ENCODE data around the gene PCED1B.
"Not testable (repeated sequence)": the region's sequence is repeated elsewhere in the genome, so short reads cannot be mapped to it uniquely, and the experiment has no call there.

The PCED1B gene

GRCh38 chr12:47091009-47091408 lies 11.6 kb downstream of the PCED1B start:
- no peak for DNase-seq

DNA sequence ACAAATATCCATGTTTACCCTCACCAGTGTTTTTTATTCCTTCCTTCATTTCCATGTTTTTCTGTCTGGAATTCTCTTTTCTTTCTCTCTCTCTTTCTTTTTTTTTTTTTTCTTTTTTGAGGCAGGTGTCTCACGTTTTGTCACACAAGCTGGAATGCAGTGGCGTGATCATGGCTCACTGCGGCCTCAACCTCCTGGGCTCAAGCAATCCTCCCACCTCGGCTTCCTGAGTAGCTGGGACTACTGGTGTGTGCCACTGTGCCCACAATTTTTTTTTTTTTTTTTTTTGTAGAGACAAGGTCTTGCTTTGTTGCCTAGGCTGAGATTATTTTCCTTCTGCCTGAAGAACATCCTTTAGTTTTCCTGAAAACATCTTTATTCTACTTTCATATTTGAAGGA lies 15.4 kb downstream of the PCED1B start:
- DNase-seq: no peak

- no peak for DNase-seq
These were observed 16.2 kb downstream of the PCED1B start for GRCh38 chr12:47095446-47096236.

- DNase-seq: no peak
These were observed 18.0 kb downstream of the PCED1B start for GRCh38 chr12:47097276-47097896.

GRCh38 chr12:47098099-47098498 lies 18.7 kb downstream of the PCED1B start:
- DNase-seq: no peak

- no peak for DNase-seq
These were observed 20.2 kb downstream of the PCED1B start for GRCh38 chr12:47099610-47100009.

DNA sequence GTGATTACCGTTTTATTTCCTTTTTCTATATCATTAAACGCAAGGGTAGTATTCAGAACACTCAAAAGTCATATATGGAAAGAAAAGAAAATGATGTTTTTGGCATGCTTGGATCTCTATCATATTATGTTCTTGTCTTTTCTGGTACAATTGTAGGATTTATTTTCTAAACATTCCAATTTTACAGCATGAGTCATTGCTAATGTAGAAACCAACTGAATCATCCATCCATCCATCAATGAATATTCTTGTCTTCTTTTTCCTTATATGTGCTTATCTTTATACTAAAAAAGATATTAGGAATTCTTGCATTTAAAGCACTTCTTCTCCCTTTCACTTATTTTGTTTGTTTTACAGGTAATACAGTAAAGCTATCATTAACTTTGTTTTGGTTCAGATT lies 20.7 kb downstream of the PCED1B start:
- no peak for DNase-seq

- no peak for DNase-seq
These were observed 23.0 kb downstream of the PCED1B start for GRCh38 chr12:47102406-47102805.

- no peak for DNase-seq
These were observed 23.6 kb downstream of the PCED1B start for GRCh38 chr12:47102845-47103651.

DNA sequence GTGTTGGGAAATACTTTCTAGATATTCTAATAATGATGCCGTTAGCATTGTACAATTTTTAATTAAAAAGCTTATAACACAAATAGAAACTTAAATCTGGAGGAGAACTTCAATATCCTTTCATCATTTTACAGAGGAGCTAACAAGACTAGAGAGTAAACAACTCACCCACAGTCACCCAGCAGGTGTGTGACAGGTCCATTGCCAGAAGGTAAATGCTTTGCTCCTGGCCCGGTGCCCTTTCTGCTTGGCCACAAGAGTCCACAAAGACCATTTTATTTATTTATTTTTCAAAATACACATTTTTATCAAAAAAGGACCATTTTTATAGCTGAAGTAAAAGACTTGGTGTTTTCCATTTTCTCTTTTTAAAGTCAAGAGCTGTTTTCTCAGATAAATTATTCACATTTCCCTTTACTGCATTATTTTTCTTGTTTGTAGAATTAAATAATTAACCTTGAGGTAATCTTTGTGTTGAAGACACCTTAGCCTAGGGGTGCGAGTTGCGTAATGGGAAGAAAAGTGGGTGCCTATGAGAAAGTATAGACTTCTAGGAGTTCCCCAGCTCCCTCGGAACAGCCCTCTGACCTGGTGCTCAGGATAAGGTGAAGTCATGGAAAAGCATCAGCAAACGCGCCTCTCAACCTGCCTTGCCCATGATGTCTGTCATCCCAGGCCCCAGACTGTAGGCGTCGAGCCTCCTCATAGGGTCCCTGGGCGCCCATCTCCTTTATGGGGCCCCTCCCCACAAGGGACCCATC lies 26.7 kb downstream of the PCED1B start:
- no peak for DNase-seq

DNA sequence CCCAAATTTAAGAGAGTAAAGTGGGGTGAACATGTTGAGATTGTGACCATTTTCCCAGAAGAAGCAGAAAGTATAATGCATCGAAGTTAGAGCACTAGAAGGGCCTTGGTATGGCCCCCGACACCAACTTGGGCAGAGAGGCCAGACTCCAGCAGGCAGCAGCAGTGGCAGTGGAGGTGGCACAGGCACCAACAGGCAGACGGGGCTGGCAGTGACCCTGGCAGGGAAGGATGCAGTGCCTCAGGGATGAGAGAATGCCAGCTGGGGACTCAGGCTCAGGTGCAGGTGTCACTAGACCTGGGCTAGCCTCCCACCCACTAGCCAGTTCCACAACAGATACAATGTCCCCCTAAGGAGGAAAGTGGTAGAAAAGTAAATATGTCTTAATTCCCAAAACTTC lies 28.0 kb downstream of the PCED1B start:
- DNase-seq: no peak

GRCh38 chr12:47107926-47108325 lies 28.5 kb downstream of the PCED1B start:
- no peak for DNase-seq

- no peak for DNase-seq
These were observed 30.7 kb downstream of the PCED1B start for GRCh38 chr12:47110011-47110541.

- no peak for DNase-seq
These were observed 31.4 kb downstream of the PCED1B start for GRCh38 chr12:47110718-47111391.

GRCh38 chr12:47111392-47111778 lies 32.0 kb downstream of the PCED1B start:
- no peak for DNase-seq

- DNase-seq: no peak
These were observed 32.4 kb downstream of the PCED1B start for GRCh38 chr12:47111854-47112253.

DNA sequence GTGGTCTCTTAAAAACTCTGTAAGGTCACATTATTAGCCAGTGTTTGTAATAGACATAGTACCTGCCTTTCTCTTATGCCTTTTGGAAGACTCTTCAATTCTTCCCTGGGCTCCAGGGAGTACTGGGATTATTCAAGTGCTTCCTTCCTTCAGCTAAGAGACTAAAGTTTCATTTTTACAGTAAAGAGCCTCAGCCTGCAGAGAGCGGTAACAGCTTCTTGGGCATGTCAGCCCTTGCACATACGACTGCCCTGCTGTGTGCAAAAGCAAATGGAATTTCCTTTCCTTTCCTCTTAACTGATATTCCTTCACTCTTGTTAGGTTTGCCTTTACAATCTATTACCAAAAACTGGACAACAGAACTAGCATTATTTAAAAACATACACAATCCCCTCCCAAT lies 33.3 kb downstream of the PCED1B start:
- no peak for DNase-seq

DNA sequence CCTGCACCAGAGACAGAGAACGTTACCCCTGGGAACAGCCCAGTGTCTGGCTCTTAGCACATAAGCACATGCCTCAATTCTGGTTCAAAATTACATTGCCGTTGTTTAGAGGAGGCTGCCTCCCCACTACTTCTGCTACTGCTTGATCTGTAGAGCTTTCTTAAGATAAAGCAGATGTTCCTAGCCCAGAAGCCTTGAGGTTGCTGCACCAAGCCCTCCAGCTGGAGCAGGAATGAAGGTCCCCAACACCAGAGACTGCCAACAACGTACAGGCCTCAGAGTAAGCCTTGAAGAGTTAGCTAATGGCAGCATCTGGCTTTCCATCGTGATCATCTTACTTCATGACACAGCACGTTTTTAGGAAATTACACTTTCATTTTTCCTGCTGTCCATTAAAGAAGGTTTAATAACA lies 35.1 kb downstream of the PCED1B start:
- peak; percentile 9 for DNase-seq

- DNase-seq: not testable (repeated sequence)
These were observed 37.9 kb downstream of the PCED1B start for GRCh38 chr12:47117305-47117704.

DNA sequence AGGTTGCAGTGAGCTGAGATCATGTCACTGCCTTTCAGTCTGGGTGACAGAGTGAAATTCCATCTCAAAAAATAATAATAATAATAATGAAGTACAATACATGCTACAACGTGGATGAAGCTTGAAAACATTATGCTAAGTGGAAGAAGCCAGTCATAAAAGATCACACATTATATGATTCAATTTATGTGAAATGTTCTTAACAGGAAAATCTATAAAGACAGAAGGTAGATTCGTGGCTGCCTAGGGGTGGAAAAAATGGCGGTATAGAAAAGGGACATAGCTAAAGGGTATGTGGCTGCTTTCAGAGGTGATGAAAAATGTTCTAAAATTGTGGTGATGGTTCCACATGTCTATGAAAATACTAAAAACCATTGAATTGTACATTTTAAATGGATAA lies 41.3 kb downstream of the PCED1B start:
- no peak for DNase-seq

- DNase-seq: no peak
These were observed 41.7 kb downstream of the PCED1B start for GRCh38 chr12:47121146-47121545.

GRCh38 chr12:47122602-47123001 lies 43.2 kb downstream of the PCED1B start:
- DNase-seq: no peak
